Measurements from ENCODE around the gene POLRMT. TPM values are rescaled to one million over a fixed set of nuclear protein-coding genes. Genes with fewer than 3 reads are reported as not detected.

The POLRMT gene
- total RNA-seq, 6 experiments from 2014 or later = 25.9 to 42.9 (median 33.3) TPM

GRCh38 chr19:591099-591958 lies 42.0 kb downstream of the POLRMT start:
- WGBS (ENCODE audit: insufficient coverage, low coverage, low lambda C conversion rate, missing lambda C conversion rate) = 3% methylated on average over 5 of the region's 75 CpGs
- ATAC-seq (peak; percentile 17 to 73 (median 54)), DNase-seq (peak in 2 of 3 donors; percentile 39 to 48)
- peaks cover 0 to 33% of the 10 kb centered on the region in 2 donors for H3K27me3 ChIP-seq
- no peaks in the 10 kb centered on the region for H3K4me1 ChIP-seq
- no peaks in the 10 kb centered on the region for H3K9me3 ChIP-seq
- intact Hi-C loops (cut with DNase I) = loop anchor here in 1 of 2 donors (10.0 kb wide), 1 partner anchor 143 kb away; no protein-coding TSS in a partner anchor
- TF ChIP-seq CTCF (IDR thresholded peaks at IDR 0.05) (no peak), POLR2A (IDR thresholded peaks at IDR 0.05) (no peak)
- no peak overlapping the region for H3K27ac ChIP-seq
- no peaks in the 10 kb centered on the region for H3K36me3 ChIP-seq
- H3K4me3 ChIP-seq = no peak overlapping the region

GRCh38 chr19:590750-591098 lies 42.6 kb downstream of the POLRMT start:
- H3K4me1 ChIP-seq = no peaks in the 10 kb centered on the region
- ATAC-seq = no peak
- H3K27ac ChIP-seq = no peak overlapping the region
- no peak overlapping the region for H3K4me3 ChIP-seq
- intact Hi-C loops (cut with DNase I) = loop anchor here in 1 of 2 donors (10.0 kb wide), 1 partner anchor 144 kb away; no protein-coding TSS in a partner anchor
- DNase-seq = no peak
- TF ChIP-seq POLR2A (IDR thresholded peaks at IDR 0.05) (no peak), CTCF (IDR thresholded peaks at IDR 0.05) (no peak)
- no peaks in the 10 kb centered on the region for H3K9me3 ChIP-seq
- peaks cover 0 to 33% of the 10 kb centered on the region in 2 donors for H3K27me3 ChIP-seq
- WGBS (ENCODE audit: insufficient coverage, low coverage, low lambda C conversion rate, missing lambda C conversion rate) = 5% methylated on average over 4 of the region's 41 CpGs
- no peaks in the 10 kb centered on the region for H3K36me3 ChIP-seq

- peak in 1 of 3 donors; percentile 23 for DNase-seq
- intact Hi-C loops (cut with DNase I) = loop anchor here in 1 of 2 donors (10.0 kb wide), 1 partner anchor 144 kb away; no protein-coding TSS in a partner anchor
These were observed 43.0 kb downstream of the POLRMT start for GRCh38 chr19:590396-590745.

GRCh38 chr19:589693-590395 lies 43.5 kb downstream of the POLRMT start, which contains the start of gene HCN2:
TSS of gene HCN2 (plus strand) at chr19:589881. CDS start at chr19:589946, 65 bp downstream.
- Histone ChIP-seq H3K4me1 (no peaks in the 10 kb centered on the region), H3K27me3 (peaks cover 0 to 33% of the 10 kb centered on the region in 2 donors), H3K36me3 (no peaks in the 10 kb centered on the region), H3K9me3 (no peaks in the 10 kb centered on the region), H3K4me3 (no peak within 1 kb of the TSS), H3K27ac (no peak within 1 kb of the TSS)
- intact Hi-C loops (cut with DNase I) = loop anchor here in 1 of 2 donors (10.0 kb wide), 1 partner anchor 145 kb away; no protein-coding TSS in a partner anchor
- ATAC-seq (no peak), DNase-seq (no peak)
- TF ChIP-seq CTCF (IDR thresholded peaks at IDR 0.05) (no peak), POLR2A (IDR thresholded peaks at IDR 0.05) (no peak)
- no CpG with 5 or more reads among the region's 132 CpGs for WGBS (ENCODE audit: insufficient coverage, low coverage, low lambda C conversion rate, missing lambda C conversion rate)

More at GRCh38 chr19:590396-590745, 43.0 kb downstream of the POLRMT start:
- H3K9me3 ChIP-seq = no peaks in the 10 kb centered on the region
- no peaks in the 10 kb centered on the region for H3K4me1 ChIP-seq
- H3K4me3 ChIP-seq = no peak overlapping the region
- peaks cover 0 to 33% of the 10 kb centered on the region in 2 donors for H3K27me3 ChIP-seq
- ATAC-seq = no peak
- H3K36me3 ChIP-seq = no peaks in the 10 kb centered on the region
- 0% methylated on average over 5 of the region's 50 CpGs for WGBS (ENCODE audit: insufficient coverage, low coverage, low lambda C conversion rate, missing lambda C conversion rate)
- TF ChIP-seq CTCF (IDR thresholded peaks at IDR 0.05) = no peak
- H3K27ac ChIP-seq = no peak overlapping the region

All from right lobe of liver (tissue), 6 donors.